HG03457 (cell line): Measurements from ENCODE around the gene ADTRP.

Experiments used
- ATAC-seq: cut with Tn5 transposase; IDR thresholded peaks from one replicate; pipeline ENCODE4 v1.9.1; 2021; ENCODE audit warnings: moderate number of reproducible peaks; ENCODE audit not compliant: unreplicated experiment

The ADTRP gene

DNA sequence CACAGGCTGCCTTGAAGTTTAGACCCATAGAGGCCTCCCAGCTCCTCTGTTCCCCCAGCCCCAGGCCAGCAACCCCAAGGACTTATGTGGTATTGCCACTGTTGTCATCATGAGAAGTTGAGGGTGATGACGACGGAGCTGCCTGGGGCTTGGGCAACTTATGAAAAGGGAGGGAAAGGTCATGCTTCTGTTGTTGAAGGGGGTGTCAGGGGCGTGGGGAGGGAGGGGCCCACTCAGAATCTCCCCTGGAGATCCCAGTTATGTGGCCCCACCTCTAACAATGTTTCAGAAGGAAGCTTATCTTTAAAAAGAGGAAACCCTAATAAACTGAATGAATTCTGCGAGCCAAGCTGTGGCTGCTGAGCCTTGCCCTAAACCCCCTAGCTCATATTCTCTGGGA, 4.2 kb downstream of the ADTRP start:
- no peak for ATAC-seq

DNA sequence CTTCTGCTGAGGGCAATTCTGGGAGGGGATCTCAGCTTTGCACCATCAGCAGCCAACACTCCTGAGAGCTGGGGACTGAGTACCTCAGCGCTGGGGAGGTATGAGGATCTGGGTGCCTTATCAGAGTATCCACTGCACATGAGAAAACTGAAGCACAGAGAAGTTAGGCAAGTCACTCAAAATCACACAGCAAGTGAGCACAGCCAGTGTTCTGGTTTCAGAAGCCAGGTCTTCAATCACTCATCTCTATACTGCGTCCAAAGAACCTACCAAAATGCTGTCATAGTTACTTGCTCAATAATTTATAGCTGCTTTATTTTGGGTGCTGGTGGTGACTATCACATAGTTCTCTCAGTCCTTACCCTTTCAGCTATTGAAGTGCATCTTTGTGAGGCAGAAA, 5.0 kb downstream of the ADTRP start:
- no peak for ATAC-seq

DNA sequence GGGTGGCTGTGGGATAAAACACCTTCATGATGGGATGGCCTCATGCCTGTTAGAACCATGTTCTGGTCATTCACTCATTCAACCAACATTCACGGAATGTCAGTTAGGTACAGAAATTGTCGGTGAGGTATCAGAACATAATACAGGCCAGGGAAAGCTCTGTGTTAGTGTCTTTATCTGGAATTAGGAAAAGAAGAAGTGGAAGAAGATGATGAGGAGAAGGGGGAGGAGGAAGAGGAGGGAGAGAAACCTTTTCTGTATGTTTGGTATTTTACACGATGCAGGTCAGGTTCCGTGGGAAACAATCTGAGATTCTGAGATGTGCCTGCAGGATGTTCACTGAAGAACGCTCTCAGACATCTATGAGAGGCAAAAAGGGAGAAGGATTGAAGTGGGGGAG, 5.6 kb downstream of the ADTRP start:
- ATAC-seq, result no peak

DNA sequence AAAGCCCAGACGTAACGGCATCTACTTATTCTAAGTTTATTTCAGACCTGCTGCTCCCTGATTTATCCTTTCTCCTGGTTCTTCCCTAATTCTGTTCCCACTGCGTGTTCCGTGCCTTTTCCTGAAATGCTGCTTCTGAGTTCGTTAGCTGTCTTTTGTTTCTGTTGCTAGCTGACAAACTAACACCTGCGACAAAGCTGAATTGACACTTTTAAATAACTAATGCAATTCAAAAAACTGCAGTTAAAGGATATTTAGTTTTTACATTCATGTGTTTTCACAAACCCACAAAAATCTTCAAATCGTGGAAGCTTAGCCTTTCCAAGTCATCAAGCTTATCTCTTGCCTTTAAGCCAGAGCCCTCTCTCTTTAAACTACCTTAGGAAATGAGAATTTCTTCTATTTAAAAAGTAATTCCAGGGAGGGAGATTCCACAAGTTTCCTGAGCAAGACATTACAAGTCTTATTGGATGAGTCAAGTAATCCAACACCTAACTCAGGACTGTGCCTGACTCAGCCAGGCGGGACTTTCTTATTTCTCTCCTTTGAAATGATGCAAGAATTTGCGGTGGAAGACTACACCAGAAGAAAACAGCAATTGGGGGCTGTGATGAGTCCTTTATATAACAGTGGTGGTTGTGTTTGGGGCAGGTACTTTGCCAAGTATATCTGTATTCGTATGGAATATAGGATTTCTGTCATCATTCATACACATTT, 6.3 kb downstream of the ADTRP start:
- no peak for ATAC-seq

DNA sequence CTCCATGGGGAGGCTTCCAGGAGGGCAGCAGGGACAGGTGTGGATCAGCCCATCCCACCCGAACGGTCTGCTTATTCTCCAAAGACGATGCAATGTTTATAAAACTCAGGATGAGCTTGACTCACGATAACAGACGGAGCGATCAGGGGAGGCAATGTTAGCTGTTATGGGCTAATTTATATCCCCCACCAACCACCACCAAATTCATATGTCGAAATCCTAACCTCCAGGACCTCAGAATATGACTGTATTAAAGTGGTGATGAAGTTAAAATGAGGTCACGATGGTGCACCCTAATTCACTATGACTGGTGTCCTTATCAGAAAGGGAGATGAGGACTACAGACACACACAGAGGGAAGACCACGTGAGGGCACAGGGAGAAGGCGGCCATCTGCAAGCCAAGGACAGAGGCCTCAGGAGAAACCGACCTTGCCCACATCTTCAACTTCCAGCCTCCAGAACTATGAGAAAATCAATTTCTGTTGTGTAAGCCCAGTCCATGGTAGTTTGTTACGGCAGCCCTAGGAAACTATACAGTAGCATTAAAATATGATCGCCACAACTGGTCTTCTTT, 7.0 kb downstream of the ADTRP start:
- ATAC-seq, result no peak

DNA sequence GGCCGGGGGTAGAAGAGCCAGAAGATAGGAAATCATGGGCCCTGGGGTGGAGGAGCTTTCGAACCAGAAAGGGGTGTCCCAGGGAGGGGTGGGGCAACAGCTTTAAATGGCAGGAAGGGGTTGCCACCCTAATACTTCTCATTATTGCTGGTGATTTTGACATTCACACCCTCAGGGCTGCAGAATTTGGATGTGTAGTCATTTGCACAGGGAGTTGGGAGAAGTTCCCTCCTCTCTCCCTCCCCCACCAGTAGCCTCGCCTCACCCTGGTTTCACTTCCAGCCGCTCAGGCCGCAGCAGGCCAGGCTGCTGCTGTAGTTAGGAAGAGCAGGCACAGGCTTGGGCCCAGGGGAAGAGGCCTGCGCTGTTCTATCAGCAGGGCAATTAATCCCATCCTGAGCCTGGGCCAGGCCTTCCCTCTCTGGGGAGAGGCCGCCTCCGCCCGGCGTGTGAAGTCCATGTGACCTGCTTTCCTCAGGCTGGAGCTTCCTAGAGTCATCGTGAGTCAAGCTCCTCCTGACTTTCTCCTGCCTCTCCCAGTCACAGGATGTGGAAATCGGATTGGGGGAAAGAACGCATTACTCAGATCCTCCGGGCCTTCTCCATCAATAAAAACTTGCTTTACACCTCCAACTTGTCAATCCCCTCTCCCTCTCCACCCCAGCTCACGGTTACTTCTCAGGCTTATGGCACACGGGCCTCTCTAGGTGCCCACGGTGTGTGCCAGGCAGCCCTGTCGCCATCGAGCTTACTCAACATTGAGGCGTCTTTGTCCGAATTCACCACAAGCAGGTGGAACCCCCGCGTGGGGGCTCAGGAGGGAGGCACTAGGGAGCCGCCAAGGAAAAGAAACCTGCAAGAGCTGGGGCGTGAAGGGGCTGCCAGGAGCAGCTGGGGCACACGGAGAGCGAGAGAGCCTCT, 7.8 kb downstream of the ADTRP start:
- no peak for ATAC-seq

DNA sequence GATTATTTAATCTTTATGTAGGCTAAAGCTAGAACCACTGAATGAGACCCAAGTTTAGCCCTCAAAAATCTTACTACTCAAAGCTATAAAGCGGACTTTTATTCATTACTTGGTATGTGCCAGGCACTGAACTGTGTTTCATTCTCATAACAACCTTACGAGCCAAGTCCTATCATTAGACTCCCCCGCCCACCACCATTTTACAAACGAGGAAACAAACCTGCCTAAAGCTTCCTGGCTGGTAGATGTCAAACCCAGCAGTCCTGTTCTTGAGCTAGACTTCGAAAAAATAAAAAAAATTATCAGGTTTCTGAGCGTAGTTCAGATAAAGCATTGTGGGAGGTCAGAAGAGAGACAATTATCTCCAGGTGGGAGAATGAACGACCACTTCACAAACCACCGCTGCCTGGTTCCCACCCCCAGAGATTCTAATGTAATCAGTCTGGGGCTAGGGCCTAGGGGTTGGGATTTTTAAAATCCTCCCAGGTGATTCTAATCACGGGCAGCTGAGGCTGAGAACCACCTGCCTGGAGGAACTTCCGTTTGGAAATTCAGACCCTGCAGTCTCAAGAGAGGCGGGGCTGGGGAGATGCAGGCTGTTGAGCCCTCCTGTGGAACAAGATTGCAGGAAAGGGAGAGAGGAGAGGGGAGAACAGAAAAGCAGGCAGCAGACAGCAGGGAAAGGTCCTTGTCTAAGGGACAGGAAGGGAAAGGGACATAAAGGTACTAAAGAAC, 8.6 kb downstream of the ADTRP start:
- no peak for ATAC-seq

DNA sequence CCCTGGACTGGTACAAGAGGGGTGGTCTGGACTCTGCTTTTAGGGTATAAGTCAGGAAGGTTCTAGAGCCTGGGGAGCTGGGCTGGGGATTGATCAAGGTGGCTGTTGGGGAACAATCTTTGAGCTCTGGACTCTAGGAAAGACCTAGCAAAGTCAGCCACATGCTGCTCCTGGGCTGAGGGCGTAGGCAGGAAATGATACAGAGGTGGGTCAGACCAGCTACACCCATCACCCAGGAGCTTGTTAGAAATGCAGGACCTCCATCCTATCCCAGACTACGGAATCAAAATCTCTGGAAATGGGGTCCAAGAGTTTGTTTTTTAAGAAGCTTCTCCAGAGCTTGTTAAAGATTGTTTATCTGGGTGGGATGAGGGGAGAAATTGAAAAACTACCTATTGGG, 9.4 kb downstream of the ADTRP start:
- ATAC-seq, result no peak

DNA sequence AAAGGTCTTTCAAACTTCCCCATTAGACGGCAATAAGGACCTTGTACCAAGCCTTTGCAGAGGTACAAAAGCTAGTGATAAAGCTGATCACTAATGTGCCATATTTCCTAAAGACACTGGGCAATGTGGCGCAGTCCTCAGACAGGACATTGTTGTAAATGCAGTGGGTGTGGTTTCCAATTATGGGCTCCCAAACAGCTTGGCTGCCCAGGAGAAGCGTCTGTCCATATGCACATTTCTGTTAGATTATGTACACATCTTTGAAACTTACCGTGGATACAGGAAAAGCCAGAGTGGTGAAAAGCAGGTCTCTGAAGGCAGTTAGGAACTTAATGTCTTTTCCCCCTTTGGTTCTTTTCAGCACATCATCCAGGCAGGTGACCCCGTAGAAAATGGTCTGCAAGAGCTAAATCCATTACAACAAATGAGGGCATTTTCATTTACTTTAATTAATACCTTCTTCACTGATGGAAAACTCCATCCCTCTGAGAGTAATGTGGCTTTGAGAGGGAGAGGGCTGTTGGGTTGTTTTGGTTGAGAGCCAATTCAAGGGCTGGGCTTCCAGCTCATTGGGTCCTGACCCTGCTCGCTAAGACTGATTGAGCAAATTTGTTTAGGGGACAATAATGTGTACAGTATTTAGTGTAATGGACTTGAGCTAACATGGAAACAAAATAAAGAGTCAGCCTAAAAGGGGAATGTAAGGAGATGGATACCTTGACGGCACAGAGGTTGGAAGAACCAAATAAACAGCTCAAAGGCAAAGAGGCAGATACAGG, 10.4 kb downstream of the ADTRP start:
- ATAC-seq, result no peak

DNA sequence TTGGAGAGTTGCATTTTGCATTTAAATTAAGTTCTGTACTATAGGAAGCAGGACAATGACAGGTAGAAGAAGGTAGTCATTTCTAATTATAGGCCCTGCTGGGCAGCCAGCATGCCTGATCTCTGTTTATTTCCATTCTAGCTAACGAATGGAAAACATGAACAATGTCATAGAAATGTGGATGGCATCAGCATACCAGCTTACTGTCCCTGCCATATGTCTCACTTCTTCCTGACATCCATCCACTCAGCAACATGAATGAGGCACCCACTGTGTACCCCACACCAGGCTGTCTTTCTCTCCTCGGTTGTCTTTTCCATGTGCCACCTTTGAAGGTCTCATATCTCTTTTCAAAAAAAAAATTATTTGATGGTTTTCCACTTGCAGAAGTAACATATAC, 11.1 kb downstream of the ADTRP start:
- ATAC-seq, result no peak

DNA sequence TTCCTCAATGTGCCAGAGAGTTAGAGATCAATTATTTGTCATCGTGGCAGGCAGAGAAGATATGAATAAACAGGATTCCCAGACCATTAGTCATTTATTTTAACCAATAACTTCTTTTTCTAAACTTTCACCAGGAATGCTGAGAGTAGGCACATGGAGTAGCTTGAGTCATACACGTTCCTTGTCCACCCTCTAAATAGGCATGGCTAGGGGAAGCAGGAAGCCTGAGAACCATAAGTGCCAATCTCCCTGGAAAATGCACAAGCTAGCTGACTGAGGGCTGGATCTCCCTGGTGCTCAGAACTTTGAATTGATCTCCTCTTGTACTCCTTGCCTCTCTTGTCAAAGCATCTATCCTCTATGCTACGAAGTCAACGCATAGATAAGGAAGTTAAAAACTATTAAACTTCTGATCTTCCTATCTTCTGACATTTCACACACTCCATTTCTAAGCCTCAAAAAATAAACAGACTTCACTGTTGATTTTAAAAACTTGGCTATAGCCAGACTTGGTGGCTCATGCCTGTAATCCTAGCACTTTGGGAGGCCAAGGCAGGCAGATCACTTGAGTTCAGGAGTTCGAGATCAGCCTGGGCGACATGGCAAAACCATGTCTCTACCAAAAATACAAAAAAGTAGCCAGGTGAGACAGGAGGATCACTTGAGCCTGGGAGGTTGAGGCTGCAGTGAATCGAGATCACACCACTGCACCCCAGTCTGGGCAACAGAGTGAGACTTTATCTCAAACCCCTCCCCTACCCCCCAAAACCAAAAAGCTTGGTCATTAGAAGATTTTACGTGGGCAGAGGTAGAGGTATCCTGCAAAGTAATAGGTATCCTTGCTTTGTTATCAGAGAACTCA, 11.8 kb downstream of the ADTRP start:
- no peak for ATAC-seq

DNA sequence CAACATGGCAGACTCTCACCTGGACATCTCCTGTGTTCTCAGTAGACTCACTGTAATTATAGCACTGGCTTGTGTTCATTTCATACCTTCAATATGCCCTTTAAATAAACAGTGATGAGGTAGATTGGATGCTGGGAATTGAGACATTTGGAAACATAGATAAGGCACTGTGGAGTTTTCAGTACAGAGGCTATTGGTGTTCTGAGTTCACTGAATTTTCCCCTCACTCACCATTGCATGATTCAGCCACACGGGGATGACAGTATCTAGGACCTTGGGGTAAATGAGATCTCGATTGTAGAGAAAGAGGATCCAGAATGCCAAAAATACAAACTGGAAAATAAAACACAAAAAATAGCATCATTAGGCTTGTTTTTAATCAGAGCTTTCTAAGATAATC, 12.6 kb downstream of the ADTRP start:
- no peak for ATAC-seq

DNA sequence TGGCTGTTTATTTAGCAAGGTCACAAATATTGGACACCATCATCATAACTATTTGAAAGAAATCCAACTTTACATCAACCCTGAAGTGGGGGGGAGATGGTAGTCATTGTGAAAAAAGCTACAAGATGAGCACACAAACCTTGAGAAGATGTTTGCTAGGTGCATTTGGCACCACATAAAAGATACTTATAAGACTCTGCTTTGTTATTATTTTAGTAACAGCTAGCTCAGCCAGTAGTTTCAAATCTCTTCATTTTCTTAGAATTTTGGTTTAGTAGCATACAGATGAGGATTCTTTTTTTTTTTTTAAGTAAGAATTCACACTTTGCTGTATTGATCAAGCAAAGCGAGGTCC, 14.4 kb downstream of the ADTRP start:
- ATAC-seq, result no peak

DNA sequence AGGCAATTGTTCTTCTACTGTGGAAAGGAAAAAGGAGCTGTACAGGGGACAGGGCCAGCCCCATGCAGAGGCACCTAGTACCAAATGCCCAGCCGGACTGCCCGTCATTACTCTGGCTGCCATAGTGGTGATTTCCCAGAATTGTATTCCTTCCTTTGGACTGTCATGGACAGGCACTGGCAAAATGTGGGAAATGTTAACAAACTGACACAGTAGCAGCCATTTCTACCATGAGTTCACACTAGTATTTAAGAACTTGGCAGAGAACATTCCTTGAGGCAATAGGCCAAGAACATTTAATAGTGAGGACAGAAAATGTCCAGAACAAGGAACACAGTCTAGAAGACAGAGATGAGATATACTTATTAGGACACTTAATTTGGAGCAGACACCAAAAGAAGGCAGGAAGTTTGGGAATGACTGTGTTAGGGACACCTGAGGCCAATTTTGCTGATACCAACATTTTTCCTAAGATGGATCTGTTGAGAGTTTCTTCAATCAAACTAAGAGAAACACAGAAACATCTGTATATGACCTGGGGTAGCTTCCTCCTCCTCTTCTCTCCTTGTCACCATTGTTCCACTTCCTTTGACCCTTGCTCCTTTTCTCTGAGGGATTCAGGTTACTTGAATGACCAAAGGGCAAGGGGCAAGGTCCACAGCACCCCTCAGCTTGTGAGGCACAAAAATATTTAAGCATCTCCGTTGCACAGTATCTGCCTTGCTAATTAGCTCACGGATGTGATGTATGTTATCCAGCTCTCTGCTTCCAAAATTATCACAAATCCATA, 14.9 kb downstream of the ADTRP start:
- no peak for ATAC-seq

DNA sequence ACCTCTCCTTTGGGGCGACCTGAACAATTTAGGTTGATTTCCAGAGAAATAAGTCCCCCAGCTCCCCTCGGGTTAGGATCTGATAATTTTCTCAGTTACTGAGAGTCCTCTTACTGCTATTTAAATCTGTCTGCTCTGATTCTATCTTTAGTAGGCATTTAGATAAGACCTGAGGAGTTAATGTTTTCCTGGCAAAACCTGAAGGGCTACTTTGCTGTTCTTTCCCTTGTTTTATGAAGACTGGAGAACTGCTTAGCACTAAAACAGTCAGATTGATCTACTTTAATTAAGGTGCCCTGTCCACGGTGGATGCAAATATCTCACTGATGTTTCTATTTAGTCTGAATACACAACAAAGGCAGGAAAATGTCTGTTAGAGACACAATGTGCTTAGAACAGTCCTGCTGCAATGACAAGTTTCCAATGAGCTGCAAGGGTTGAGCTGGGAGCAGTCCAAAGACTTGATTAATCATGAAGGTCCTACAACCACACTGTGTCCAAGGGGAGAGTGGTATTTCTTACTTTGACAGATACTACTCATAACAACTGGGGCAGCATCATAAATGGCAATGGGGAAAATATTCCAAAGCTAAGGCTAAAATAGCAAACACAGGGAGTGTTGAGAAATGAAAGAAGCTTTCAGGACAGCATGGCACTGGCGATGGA, 15.7 kb downstream of the ADTRP start:
- no peak for ATAC-seq

DNA sequence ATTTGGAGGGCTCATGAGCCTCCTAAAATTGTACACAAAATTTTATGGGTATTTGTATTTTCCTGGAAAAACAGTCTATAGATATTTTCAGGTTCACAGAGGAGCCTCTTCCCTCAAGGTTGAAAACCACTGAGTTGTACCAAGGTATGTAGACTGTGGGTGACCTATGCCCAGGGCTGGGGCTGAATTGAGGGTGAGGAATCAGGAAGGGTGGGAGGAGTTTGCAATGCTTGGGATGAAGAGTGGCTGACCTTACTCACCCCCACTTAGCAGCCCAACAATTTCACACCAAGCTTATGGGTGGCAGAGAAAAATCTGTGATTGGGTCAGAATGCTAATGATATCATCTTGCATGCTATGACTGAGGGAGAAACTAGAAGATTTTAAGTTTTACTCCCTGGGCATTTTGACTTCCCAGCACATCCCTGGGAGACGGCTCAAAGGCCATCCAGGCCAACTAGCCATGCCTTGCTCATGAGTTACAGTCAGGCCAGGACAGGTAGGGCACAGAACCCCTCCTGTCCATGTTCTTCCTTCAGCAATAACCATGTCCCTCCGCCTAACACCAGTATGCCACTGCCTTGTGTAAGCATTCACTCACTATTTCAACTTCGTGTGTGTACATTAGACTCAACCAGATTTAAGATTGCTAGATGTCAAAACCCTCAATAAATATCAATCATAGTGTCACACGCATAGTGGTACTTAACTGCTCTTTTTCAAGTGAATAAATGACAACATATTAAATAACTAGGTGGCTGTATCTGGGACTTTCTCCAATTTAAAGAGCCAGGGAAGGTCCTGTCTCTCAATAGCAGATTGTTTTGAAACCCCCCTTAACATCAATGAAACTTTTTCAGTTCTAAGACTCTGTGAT, 16.6 kb downstream of the ADTRP start:
- ATAC-seq, result no peak

DNA sequence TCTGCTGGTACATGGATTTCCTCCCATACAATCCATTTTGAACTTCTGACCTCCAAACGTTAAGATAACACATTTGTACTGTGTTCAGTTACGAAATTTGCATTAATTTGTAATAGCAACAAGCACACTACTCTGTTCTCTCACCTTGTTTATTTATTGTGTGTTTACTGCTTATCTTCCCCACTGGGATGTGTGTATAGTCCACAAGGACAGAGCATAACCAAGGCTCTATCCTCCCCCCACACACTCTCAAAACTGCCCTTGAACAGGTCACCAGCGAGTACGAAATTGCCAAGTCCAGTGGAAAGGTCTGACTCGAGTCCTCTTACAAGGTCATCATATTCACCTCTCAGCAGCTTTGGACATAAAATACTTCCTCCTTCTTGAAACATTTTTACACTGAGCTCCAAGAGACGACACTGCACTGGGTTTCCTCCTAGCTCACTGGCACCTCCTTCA, 18.6 kb downstream of the ADTRP start:
- ATAC-seq, result no peak
